IPS-20b (cell line): Measurements from ENCODE around the gene SLC4A2.

Source experiments
- H3K27ac ChIP-seq: one replicate; pipeline ENCODE4 v1.5.1; 2013; ENCODE audit warnings: low read length
- H3K27me3 ChIP-seq: 2 replicates; pipeline ENCODE4 v1.6.1; 2013; ENCODE audit warnings: mild to moderate bottlenecking, low read length, inconsistent platforms; ENCODE audit not compliant: insufficient read depth
- H3K36me3 ChIP-seq: 2 replicates; pipeline ENCODE4 v1.6.1; 2013; ENCODE audit warnings: low read depth, mild to moderate bottlenecking, inconsistent platforms, low read length, moderate library complexity; ENCODE audit not compliant: insufficient read depth
- H3K4me1 ChIP-seq: 2 replicates; pipeline ENCODE4 v1.6.1; 2013; ENCODE audit warnings: mild to moderate bottlenecking, control low read depth, inconsistent platforms, low read length, moderate library complexity; ENCODE audit not compliant: insufficient read depth
- H3K4me3 ChIP-seq: 2 replicates; pipeline ENCODE4 v1.5.1; 2013; ENCODE audit warnings: mild to moderate bottlenecking, low read length, inconsistent platforms
- H3K9ac ChIP-seq: 2 replicates; pipeline ENCODE4 v1.6.1; 2013; ENCODE audit warnings: low read depth, mild to moderate bottlenecking, inconsistent platforms, low read length, moderate library complexity
- H3K9me3 ChIP-seq: 2 replicates; pipeline ENCODE4 v1.6.1; 2013; ENCODE audit warnings: mild to moderate bottlenecking, low read depth, low read length, inconsistent platforms; ENCODE audit not compliant: insufficient read depth

The SLC4A2 gene

DNA sequence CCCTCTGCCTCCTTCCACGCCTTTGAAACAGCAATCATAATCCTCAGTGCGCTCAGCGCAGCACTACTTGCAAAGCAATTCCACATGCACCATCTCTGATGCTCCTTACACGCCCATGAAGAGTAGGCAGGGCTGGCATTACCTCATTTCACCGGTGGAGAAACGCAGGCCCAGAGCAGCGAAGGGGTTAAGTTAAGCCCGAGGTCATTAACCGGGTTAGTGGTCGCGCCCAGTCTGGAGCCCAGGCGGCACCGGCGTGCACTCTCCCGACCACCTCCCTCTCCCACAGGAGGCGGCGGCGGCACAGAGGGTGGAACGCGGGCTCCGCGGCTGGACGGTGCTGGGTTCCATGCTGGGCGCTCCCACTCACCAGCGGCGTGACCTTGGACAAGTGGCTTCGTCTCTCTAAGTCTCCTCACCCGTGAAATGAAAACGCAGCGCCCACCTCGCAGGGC is 20.7 kb downstream of the SLC4A2 start:
- Histone ChIP-seq H3K36me3 (peaks cover 16% of the 10 kb centered on the region), H3K4me3 (peak overlapping the region; percentile 84), H3K9ac (peak overlapping the region; percentile 94), H3K27me3 (peaks cover 16% of the 10 kb centered on the region), H3K4me1 (peaks cover 8% of the 10 kb centered on the region), H3K27ac (peak overlapping the region; percentile 71), H3K9me3 (no peaks in the 10 kb centered on the region)

- Histone ChIP-seq H3K4me1 (peaks cover 12% of the 10 kb centered on the region), H3K36me3 (peaks cover 10% of the 10 kb centered on the region), H3K9me3 (no peaks in the 10 kb centered on the region), H3K4me3 (peak within 1 kb of the TSS; percentile 84), H3K9ac (peak within 1 kb of the TSS; percentile 94), H3K27me3 (peaks cover 20% of the 10 kb centered on the region), H3K27ac (peak within 1 kb of the TSS; percentile 71)
These were observed 21.3 kb downstream of the SLC4A2 start, which contains the start of gene FASTK for GRCh38 chr7:151080522-151081169. FASTK (minus strand) TSS chr7:151080809; CDS start chr7:151080766, 43 bp downstream.

GRCh38 chr7:151081170-151082101 is 22.0 kb downstream of the SLC4A2 start:
- Histone ChIP-seq H3K27me3 (peaks cover 20% of the 10 kb centered on the region), H3K27ac (no peak overlapping the region), H3K4me3 (peak overlapping the region; percentile 84), H3K9ac (peak overlapping the region; percentile 94; the same call in 1 of the 2 replicates), H3K36me3 (peaks cover 3% of the 10 kb centered on the region), H3K4me1 (peaks cover 12% of the 10 kb centered on the region), H3K9me3 (no peaks in the 10 kb centered on the region)

DNA sequence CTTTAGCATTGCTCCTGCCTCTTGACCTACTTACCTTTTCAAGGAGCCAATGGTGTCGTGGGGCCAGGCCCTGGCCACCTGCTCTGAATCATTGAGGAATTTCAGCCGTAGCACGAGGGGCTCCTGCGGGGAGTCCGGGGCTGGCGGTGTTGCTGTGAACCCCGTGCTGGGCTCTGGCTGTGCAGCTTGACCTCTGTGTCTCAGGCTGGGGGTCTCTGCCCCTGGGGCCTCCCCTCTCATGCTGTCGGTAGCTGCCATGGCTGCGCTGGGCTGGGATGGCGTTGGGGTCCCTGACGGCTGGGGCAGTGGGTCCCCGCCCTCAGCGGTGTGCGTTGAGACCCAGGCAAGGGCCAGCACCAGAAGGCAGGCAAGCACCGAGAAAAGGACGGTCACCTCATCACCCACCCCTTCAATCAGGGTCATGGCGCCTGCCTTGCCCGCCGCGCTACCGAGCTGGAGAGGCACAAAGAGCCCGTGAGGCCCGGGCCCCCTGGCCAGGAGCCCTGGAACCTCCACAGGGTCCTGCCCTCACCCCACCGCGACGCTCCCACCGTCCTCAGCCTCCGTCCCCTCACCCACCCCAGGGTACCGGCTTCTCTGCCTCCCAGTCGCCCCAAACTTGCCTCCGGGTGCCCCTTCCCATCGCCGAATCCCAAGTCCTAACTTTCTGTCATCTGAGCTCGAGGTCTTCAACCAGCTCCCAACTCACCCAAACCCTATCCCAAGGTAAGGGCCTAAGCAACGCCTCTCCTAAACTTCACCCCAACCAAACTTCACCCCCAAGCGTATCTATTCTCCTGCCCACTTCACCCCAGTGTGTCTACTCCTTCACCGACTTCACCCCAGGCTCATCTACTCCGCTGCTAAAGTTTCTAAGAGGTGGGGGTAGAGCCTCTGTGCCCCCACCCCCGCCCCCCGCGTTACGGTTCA is 23.0 kb downstream of the SLC4A2 start:
- Histone ChIP-seq H3K27ac (no peak overlapping the region), H3K27me3 (peaks cover 26% of the 10 kb centered on the region), H3K9ac (peak overlapping the region; percentile 70), H3K4me1 (peaks cover 12% of the 10 kb centered on the region), H3K9me3 (no peaks in the 10 kb centered on the region), H3K4me3 (peak overlapping the region; percentile 75), H3K36me3 (no peaks in the 10 kb centered on the region)

DNA sequence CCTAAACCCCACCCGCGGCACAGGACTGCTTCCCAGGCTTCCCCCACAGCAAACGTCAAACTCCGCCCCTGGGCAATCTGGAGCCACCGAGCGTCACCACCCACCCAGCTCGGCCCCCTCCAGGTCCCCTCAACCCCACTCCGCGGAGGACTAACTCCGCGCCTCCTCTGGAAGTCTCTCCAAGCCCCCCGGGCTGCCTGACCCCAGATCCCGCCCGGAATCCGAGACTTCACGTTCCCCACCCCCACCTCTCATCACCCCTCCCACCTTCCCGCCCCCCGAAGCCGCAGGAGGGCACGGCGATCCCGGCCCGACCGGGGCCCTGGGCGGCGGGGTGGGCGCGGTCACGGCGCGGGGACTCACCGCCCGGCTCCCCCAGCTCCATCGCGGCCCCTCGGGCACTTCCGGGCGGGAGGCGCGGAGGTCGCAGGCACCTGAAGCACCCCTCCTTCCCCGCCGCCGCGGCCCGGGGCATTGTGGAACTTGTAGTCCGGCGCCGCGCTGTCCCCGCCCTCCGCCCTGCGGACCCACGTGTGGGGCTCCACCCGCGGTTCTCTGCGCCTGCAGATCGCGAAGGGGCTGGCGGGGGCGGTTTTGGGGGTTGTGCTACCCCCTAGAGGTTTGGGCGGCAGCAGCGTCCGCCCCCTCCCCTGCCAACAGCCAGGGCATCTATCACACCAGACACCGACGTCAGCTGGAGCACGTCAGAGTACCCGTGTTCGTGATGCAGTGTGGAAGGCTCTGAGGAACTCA is 23.9 kb downstream of the SLC4A2 start, which contains the start of gene TMUB1:
TSS of gene TMUB1 (minus strand) at position 423 of the 753 bp plus-strand sequence. CDS start 930 bp downstream, outside the sequence.
- Histone ChIP-seq H3K9me3 (no peaks in the 10 kb centered on the region), H3K4me1 (peaks cover 18% of the 10 kb centered on the region), H3K36me3 (no peaks in the 10 kb centered on the region), H3K9ac (peak within 1 kb of the TSS; percentile 70), H3K27me3 (peaks cover 34% of the 10 kb centered on the region), H3K27ac (no peak within 1 kb of the TSS), H3K4me3 (peak within 1 kb of the TSS; percentile 75)

DNA sequence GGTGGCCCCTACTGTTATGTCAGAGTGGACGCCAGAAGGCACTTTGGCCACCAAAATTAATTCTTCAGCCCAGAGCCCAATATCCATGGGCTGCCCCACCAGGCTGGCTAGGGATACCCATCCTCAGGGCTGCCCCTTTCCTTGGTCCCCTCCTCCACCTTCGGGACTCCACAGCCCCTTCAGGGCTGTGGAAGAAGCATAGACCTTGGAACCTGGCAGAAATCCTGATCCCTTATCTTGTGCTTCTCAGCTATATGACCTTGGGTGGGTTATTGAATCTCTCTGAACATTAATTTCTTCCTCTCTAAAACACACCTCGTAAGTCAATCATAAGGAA is 24.4 kb downstream of the SLC4A2 start:
- Histone ChIP-seq H3K9ac (peak overlapping the region; percentile 18; the same call in 1 of the 2 replicates), H3K36me3 (no peaks in the 10 kb centered on the region), H3K4me1 (peaks cover 21% of the 10 kb centered on the region), H3K27me3 (peaks cover 40% of the 10 kb centered on the region), H3K4me3 (peak overlapping the region; percentile 75), H3K27ac (no peak overlapping the region), H3K9me3 (no peaks in the 10 kb centered on the region)

DNA sequence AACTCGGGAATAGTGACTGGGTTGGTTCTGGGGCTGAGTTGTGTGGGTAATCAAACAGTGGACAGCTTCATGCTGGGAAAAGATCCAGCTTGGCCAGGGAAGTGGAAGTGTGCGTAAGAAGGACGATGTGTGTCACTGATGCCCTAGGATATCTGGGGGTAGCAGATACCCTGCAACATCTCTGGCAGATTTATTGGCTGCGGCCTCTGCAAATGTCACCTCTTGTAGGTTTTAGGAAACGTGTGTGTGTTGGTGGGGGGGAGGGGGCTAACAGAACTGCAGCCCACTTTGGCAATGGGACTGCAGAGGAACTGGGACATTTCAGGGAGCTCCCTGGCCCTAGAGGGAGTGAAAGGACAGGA is 25.9 kb downstream of the SLC4A2 start:
- peak overlapping the region; percentile 45; the same call in 1 of the 2 replicates for H3K9ac ChIP-seq
- H3K27me3 ChIP-seq = peaks cover 52% of the 10 kb centered on the region
- peaks cover 26% of the 10 kb centered on the region for H3K4me1 ChIP-seq
- peak overlapping the region; percentile 83 for H3K4me3 ChIP-seq
- no peak overlapping the region for H3K27ac ChIP-seq
- H3K9me3 ChIP-seq = no peaks in the 10 kb centered on the region
- H3K36me3 ChIP-seq = no peaks in the 10 kb centered on the region

DNA sequence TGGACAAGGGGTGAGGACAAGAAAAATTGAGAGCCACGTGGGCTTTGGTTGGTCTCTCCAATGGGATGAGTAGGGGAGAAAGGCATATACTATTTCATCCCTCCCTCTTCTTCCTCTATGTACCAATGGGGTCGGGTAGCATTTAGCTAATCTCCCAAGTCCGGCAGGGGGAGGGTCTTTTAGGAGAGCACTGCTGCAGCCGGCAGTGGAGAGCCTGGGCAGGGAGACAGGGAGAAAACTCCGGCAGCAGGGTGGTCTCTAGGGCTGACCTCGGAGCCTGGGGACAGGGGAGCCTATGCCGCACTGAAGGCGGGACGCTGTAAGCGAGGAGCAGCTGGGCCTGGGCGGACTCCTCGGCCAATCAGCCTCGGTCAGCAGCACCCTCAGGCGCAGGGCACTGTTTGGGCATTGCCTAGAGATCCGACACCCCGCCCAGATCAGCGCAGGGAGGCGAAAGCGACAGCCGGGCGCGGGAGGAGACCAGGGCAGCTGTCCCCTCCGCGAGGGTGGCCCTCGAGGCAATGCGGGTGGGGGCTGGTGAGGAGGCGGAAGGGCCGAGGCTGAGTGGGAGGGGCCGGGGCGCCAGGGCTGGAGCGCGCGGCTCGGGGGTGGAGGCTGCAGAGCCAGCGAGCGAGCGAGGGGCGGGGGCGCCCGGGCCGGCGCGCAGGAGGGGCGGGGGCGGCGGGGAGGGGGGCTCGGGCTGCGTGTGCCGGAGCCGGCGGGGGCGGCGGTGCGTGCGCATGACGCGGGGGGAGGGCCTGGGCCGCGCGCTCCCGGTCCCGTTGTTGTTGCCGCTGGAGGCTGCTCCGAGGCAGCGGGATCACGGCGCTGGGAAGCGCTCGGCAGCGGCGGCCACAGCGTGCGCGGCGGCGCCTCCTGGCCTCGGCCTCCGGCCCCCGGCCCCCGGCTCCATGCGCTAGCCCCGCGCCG is 26.6 kb downstream of the SLC4A2 start, which contains the start of gene AGAP3:
TSS of gene AGAP3 (plus strand) at position 785 of the 930 bp plus-strand sequence. CDS start 267 bp downstream, outside the sequence.
- Histone ChIP-seq H3K9ac (peak within 1 kb of the TSS; percentile 84), H3K27ac (peak within 1 kb of the TSS; percentile 72), H3K36me3 (no peaks in the 10 kb centered on the region), H3K9me3 (no peaks in the 10 kb centered on the region), H3K4me3 (peak within 1 kb of the TSS; percentile 84), H3K27me3 (peaks cover 52% of the 10 kb centered on the region), H3K4me1 (peaks cover 26% of the 10 kb centered on the region)

DNA sequence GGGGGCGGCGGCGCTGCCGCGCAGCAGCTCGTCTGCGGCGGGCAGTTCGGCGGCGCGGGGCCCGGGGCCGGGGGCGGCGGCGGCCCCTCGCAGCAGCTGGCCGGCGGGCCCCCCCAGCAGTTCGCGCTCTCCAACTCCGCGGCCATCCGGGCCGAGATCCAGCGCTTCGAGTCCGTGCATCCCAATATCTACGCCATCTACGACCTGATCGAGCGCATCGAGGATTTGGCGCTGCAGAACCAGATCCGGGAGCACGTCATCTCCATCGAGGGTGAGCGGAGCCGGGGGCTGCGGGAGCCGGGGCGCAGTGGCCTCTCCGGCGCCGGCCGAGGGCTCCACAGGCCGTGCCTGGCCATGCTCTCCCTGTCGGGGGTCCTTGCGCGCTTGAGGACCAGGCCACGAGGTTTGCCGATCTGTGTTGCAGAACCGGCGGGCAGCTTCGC is 27.4 kb downstream of the SLC4A2 start:
- peaks cover 52% of the 10 kb centered on the region for H3K27me3 ChIP-seq
- peak overlapping the region; percentile 84 for H3K4me3 ChIP-seq
- no peaks in the 10 kb centered on the region for H3K9me3 ChIP-seq
- H3K4me1 ChIP-seq = peaks cover 26% of the 10 kb centered on the region
- peak overlapping the region; percentile 81; the same call in 1 of the 2 replicates for H3K9ac ChIP-seq
- peak overlapping the region; percentile 60 for H3K27ac ChIP-seq
- peaks cover 3% of the 10 kb centered on the region; the same call in 1 of the 2 replicates for H3K36me3 ChIP-seq
